DMS53 treated with DMSO at 0.1 percent for 48 hours (cell line): ENCODE measurements around the gene CNN2.
"Not testable (repeated sequence)": the region's sequence is repeated elsewhere in the genome, so short reads cannot be mapped to it uniquely, and the experiment has no call there.

ENCODE experiments used
- DNase-seq: peaks from one replicate; lab custom pipeline; 2025; ENCODE audit not compliant: unreplicated experiment; lab: John Stamatoyannopoulos, UW

Gene CNN2

DNA sequence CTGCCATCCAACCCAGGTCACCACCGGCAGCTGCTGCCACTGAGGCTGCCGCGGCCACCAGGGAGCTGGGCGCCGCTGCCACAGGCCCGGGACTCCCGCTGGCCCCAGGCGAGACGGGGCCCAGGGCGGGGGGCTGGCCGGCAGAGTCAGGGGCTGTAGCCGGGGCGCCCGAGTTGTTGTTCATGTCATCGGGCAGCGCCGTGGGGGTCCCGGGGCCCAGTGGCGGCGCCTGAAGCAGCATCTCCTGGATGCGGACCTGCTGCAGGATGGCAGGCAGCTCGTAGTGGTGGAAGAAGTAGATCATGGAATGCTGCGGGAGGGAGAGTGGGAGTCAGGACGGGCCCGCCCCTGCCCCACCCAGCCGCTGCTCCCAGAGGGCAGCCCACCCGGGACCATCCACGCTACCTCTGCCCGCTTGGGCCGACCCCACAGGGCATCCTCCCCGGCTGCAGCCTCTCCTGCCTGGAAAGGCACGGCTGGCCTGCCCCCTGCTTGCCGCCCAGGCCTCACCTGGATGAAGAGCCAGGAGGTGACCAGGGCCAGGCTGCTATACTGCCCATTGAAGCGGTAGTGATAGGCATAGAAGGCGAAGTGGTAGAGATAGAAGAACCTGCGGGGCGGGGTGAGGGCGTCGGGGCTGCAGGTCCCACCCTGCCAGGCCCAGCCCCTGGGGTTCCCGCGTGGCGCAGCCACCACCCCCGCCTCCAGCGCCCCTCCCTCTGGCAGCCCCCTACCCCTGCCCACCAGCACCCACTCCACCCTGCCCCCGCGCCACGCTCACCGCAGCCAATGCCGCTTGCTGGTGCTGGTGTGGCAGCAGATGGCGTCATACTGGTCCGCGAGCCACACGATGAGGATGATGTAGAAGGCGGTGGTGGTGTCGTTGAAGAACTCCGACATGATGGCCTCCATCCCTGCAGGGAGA is 15.6 kb upstream of the CNN2 start:
- no peak for DNase-seq

DNA sequence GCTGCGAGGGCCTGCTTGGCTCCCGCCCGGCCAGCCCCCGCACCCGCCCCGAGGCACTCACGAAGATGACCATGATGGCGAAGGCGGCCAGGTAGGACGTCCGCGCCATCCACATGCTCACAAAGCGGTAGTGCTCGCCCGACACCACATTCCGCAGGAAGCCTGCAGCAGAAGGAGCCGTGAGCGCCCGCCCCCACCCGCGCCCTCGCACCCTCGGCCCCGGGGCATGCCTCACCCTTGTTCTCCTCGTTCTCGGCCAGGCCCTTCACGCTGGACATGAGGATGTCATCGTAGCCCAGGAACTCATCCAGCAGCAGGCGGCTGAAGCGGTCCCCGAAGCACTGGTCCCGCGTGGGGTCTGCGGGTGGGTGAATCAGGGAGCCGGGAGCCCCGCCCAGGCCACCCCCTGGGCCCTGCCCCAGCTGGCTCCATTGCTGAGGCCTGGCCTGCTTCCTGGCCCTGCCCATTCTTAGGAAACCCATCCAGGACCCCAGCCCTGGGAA is 14.5 kb upstream of the CNN2 start:
- DNase-seq = no peak

DNA sequence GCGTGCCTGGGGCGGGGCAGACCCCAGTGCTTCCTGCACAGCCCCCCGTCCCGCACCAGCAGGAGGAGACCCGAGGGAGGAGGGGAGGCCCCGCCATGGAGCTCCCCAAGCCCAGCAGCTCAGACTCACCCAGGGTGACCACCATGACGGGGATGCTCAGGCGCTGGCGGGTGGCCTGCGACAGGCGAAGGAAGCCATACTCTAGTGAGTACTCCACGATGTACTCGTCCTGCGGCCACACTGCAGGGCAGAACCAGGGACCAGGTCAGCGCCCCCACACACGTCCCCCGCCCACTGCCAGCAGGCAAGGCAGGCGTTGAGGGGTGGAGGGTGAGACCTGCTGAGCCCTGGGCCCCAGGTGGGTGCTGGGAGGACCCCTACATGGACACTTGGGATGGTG is 14.1 kb upstream of the CNN2 start:
- no peak for DNase-seq

DNA sequence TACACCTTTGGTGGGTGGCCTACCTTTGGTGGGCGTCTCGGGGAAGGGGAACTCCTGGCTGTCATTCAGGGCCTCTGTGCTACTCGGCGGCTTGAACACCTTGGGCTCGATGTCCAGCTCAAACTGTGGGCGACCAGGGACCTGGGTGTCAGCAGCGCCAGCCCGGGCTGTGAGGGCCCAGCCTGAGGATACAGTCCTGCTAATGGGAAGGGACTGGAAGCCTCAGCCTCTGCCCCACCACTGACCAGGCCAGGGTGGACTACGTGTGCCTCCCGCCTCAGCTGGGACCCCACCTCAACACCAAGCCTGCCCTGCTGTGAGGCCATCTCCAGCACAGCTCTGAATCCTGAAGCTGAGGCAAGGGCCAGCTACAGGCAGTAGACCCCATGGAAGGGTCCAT is 13.2 kb upstream of the CNN2 start:
- no peak for DNase-seq

DNA sequence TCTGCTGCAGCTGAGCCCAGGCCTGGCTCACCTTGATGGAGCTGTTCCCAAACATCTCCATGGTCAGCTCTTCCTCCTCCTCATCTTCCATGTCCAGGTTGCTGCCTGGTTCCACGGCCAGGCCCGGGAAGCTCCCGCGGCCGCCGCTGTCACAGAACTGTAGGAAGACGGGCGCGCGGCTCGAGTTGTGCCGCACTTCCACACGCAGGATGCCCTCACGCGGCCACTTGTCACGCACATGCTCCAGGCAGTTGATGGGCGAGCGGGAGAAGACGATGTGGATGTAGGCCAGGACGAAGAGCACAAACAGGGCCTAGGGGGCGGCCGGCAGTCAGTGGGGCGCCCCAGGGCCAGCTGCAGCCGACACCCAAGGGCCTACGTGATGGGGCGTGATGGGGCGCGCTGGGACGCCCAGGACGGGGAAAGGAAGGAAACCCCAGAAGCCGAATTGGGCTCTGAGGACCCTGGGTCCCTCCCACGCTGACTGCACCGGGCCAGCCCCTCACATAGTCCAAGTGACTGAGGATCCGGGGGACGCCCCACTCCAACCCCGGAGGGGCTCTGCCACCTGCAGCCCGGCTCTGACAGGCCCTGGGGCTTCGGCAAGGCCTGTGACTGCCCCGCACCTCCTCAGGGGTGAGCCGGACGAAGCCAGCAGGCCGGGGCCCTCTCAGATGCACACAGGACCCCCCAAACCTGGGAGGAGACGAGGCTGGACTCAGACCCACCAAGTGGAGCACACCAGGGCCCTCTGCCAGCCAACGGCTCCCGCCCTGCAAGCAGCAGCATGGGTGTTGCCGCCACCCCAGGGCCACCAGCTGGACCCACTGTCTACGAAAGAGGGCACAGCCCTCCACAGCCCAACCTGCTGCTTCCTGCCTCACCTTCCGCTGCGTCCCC is 12.0 kb upstream of the CNN2 start:
- DNase-seq = no peak

DNA sequence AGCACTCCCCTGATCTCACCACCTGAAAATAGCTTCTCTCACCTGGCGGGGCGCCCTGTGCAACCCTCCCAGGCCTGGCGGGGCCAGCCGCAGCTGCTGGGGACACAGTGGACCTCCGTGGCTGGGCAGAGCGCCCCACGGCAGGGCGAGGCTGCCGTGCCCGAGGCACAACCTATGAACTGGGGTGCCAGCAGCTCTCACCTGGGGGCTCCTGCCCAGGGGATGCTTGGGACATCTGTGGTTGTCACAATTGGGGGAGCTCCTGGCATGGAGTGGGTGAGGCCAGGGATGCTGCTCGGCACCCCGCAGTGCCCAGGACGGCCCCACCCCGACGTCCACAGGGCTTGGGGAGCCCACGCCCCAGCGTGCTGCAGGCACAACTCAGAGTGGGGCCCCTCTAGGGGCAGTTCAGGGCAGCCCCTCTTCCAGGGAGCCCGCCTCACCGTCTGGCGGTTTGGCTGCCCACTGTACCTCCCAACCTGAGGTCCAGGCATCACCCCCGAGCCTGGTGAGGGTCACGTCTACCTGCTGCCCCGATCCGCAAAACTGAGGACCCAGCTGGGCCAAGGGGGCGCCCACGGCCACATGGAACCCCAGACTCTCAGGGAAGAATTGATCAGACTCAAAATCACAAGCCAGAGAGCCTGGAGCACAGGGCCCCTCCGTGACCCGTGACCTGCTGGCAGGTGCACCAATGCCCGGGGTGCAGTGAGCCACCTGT is 11.2 kb upstream of the CNN2 start:
- DNase-seq = no peak

DNA sequence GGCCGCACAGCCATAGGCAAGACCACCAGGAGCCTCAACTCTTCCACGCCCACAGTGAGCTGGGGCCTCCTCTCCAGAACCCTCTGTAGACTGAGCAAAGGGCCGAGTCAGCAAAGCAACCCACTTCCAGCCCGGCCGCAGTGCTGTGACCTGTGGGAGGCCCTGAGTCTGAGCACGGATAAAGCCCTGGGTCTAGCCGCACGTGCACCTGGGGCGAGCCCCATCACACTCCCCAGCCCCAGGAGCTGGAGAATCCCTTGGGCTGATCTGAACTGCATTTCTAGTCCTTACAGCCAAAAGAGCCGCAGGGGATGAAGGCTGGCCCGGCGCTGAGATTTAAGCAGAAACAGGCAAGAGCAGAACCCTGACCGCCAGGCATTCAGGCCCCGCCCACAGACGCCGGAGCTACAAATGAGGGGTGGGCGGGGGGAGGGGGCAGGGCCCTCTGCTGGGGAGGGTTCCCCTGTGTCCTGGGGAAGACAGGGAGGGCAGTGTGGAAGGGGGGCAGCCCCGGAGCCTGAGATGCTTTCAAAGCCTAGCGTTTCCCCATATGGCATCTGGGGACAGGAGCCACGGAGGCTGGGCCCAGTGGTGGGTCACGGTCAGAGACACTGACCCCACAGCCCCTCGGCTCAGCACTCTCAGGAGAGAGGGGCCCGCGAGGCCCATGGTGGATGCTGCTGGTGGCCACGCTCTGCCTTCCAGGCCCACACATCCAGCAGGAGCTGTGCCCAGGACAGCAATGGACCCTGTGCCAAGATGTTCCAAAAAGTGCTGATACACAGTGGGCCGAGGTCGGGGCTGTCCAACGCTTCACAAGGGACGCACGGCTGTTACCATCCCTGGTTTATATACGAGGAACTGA is 10.4 kb upstream of the CNN2 start:
- no peak for DNase-seq

DNA sequence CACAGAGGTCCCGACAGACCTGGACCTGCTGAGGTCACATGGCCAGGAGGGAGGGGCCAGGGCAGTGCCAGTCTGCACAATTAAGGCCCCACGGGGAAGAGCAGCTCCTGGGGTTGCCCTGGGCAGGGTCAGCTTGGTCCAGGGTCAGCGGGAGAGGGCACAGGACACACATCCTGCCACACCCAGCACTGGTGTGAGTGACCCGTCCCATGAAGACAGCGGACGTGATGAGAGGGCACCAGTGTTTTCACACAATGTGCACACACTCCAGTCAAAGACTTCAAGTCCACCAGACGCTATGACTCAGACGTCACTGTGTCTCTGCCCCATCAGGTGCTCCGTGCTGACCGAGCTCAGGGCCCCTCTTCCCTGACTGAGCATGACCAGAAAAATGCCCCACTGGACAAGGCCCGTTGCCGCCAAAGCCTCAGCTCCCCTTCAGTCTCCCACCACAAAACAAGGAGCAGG is 9.7 kb upstream of the CNN2 start:
- no peak for DNase-seq

DNA sequence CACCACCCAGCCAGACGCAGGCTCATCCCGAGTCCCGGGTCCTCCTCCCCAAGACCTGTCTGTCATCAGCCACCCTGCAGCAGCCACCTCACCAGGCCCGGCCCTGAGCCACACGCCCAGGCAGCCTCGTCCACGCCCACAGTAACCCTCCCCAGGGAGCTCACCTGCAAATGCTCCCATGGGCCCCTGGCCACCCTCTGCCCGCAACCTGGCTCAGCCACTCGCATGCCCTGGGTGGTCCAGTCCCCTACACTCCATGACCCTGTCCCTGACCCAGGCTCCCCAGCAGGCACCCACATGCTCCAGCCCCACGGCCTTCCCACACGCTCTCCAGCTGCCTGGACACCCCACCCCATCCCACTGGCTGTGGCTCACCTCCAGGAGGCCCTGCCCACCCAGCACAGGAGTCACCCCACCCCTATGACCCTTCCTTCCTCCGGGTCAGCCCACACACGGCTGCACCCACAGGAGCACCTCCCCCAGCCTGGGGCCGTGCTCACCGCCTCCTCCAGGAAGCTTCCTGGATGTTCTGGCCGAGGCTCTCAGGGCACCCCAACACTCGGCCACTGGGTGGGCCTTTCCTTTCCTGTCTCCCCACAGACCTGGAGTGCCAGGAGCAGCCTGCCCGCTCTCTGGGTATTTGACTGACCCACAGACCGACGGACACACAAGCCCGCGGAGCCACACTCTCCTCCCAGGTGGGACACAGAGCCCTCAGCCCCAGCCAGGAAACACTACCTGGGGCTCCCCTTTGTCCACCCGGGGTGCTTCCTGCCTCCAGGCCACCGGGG is 9.1 kb upstream of the CNN2 start:
- DNase-seq = no peak

DNA sequence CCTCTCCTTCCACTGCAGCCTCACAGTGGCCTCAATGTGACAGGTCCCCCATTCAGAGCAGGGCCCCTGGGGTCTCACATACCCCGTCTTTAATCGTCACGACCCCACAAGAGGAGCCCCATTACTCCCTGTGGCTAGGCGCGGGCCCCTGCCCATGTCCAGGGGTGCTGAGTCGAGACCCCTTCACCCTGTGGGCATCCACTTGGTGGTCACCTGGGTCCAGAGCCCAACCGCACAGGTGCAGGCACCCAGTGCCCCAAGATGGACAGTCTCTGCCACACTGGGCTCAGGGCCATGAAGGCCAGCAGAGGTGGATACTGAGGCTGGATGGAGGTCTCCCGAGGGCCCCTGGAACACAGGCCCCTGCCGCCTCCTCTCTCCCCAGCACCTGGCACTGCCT is 8.5 kb upstream of the CNN2 start:
- no peak for DNase-seq

DNA sequence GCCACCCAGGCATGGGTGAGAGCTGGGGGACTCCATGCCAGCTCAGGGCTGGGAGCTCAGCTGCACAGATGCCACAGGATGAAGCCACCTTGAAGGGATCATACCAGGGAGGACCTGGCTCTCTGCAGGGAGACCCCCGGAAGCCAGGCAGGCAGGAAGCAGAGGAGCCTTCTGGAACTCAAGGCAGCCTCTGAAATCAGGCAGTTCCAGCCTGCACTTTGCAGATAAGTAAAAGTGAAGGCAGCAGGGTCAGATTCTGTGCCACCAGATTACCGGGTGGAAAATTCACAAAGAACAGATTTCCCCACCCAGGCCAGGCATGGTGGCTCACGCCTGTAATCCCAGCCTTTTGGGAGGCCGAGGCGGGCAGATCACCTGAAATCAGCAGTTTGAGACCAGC is 8.0 kb upstream of the CNN2 start:
- no peak for DNase-seq

DNA sequence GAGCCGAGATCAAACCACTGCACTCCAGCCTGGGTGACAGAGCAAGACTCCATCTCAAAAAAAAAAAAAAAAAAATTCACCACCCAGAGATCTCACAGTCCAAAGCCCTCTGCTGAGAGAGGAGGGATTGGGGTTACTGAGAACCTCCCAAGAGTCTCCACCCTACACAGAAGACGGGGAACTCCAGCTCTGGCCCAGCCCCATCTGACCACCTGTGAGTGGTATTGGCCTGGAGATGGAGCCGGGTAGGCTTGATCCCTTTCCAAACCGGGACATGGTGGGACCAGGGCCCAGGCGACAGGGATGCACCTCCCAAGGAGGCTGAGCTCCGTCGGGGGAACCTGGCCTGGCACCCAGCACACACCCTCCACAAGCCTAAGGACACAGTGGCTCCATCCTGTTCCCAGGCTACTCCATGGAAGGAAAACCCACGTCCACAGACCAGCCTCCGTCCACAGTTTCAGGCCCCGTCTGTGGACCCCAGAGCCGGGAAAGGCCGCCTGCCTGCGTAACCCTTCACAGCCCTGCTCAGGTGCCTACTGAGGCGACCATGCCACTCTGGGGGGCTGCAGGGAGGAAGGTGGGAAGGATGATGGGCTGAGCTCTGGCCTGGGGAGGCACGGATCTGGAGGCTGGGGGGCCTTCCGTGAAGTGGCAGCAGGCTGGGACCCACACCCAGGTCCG is 7.3 kb upstream of the CNN2 start:
- no peak for DNase-seq

DNA sequence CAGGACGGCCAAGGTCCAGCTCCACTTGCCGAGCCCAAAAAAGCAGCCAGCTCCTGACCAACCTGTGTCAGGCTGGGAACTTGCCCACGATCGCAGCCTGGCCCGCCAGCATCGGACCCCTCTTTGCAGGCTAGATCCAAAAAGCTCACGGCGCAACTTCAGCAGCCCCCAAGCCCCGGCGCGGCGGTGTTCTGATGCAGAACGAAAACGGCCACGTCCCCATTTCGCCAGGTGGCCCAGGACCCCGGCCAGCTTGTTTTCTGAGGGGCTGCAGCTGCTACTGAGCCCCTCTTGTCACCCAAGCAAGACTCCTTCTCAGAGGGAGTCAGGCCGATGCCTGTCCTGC is 6.8 kb upstream of the CNN2 start:
- DNase-seq = no peak

DNA sequence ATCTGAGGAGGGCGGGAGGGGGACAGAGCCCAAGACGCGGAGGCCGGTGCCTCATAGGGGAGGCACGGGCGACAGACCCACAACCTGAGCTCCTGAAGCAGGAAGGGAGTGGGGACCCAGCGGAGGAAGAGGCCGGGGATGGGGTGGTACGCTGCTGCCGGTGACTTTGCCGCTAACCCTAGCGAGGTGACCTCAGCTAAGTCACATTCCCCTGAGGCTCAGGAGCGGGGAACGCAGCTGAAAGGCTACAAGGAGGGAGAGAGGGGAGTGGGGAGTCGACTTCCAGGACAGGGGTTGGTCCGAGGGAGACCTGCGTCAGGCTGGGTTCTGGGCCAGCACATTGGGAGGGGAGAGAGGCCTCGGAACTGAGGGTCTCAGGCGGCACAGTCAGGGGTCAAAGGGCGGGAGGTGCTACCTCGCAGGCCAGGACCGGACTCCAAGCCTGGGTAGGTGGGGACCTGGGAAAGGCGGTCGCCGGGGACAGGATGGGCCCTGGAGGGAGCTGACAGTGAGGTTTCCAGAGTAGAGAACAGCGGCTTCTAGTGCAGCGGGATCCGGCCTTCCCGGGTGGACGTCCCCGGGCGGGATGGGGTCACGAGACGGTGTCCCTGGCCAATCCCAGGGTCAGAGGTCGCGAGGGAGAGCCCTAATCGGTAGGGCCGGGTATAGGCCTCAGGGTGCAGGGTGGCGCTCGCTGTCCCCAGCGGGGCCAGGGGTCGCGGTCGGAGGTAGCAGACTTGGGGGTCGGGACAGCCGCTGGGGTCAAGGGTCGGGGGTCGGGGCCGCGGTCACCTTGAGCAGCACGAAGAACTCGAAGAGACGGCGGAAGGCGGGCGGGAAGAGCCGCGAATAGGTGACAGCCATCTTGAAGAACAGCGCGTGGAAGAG is 6.2 kb upstream of the CNN2 start:
- DNase-seq = no peak

DNA sequence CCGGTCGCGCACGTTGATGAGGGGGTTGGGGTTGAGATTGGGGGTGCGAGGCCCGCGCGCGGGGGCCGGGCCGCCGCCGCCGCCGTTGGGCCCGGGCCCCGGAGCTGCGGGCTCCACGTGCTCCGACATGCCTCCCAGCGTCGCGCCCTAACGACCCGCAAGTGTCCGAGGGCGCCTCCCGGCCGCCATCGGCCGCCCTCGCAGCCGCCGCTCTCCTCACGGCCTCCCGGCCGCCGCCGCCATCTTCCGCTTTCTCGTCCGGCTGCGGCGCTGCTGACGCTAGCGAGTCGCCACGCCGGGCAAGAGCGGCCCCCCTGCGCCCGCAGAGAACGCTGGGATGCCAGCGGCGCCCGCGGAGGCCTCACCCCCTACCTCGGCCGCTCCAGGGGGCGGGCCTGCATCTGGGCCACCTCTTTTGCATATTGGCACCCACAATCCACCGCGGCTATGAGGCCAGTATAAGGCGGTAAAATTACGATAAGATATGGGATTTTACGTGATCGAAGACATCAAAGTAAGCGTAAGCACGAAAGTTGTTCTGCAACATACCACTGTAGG is 5.5 kb upstream of the CNN2 start, which contains the start of gene TMEM259:
TMEM259 (minus strand) TSS at position 256 of the 558 bp plus-strand sequence; CDS start at position 129, 127 bp downstream.
- peak; percentile 85 for DNase-seq

DNA sequence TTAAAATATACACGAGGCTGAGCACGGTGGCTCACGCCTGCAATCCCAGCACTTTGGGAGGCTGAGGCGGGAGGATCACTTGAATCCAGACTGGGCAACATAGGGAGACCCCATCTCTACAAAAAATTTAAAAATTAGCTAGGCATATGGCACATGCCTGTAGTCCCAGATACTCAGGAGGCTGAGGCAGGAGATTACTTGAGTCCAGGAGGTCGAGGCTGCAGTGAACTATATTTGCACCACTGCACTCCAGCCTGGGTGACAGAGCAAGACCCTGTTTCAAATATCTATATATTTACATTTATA is 2.6 kb upstream of the CNN2 start:
- not testable (repeated sequence) for DNase-seq

DNA sequence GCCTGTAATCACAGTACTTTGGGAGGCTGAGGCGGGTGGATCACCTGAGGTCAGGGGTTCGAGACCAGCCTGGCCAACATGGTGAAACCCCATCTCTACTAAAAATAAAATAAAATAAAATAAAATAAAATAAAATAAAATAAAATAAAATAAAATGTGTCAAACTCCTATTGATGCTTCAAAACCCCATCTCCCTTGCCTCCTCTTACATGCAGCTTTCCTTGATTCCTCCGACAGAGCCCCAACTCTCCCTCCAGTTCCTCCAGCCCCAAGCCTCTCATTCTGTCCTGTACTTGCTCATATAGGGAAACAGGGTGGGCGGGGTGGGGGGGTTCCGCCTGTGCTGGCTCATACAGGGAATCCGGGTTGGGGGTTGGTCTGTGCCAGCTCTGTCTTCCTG is 1.3 kb upstream of the CNN2 start:
- DNase-seq = not testable (repeated sequence)
